Natural killer cell treated with Interleukin-12 subunit alpha and Interleukin-12 subunit beta and Interleukin-15 and Interleukin-18, amount 100 ng/mL, for 72 hours (primary cell): Measurements from ENCODE around the gene MAGOHB. TPM values are rescaled to one million over a fixed set of nuclear protein-coding genes. Genes with fewer than 3 reads are reported as not detected.

Source experiments
- ATAC-seq, 2 donors: fragments of 150-1000 bp; cut with Tn5 transposase in 1 of 2; sonication (Bioruptor Pico), chemical (Tn5 transposase) in 1 of 2; 2 replicates each; pipeline ENCODE4 v1.10.0; 2021
- DNase-seq: peaks from one replicate; pipeline ENCODE4 v3.0.0; 2022; ENCODE audit warnings: low spot score
- H3K27ac Mint-ChIP-seq, 2 donors: 1 replicate in 1 of 2; 2 replicates in 1 of 2; pipeline ENCODE4 v1.8.0; 2022; ENCODE audit warnings: mixed read lengths in 2 of 2, mild to moderate bottlenecking in 1 of 2, moderate library complexity in 1 of 2
- H3K27me3 Mint-ChIP-seq, 2 donors: 1 replicate in 1 of 2; 2 replicates in 1 of 2; pipeline ENCODE4 v1.8.0; 2022; ENCODE audit warnings: mixed read lengths in 2 of 2
- H3K36me3 Mint-ChIP-seq: one replicate; pipeline ENCODE4 v1.8.0; 2022; ENCODE audit warnings: mixed read lengths
- H3K4me1 Mint-ChIP-seq, 2 donors: 1 replicate in 1 of 2; 2 replicates in 1 of 2; pipeline ENCODE4 v1.8.0; 2022; ENCODE audit warnings: low read depth in 2 of 2, mixed read lengths in 2 of 2, mild to moderate bottlenecking in 1 of 2
- H3K4me3 Mint-ChIP-seq: one replicate; pipeline ENCODE4 v1.8.0; 2022; ENCODE audit warnings: mixed read lengths
- H3K9me3 Mint-ChIP-seq: 2 replicates; pipeline ENCODE4 v1.8.0; 2022; ENCODE audit warnings: mixed read lengths
- total RNA-seq, 2 donors: library from RNA; stranded (reverse); gene quantifications; one replicate each; pipeline ENCODE4 v1.2.3, GENCODE V29; 2022

MAGOHB gene
- total RNA-seq, 2 donors from 2014 or later: 84.0 to 94.4 TPM

DNA sequence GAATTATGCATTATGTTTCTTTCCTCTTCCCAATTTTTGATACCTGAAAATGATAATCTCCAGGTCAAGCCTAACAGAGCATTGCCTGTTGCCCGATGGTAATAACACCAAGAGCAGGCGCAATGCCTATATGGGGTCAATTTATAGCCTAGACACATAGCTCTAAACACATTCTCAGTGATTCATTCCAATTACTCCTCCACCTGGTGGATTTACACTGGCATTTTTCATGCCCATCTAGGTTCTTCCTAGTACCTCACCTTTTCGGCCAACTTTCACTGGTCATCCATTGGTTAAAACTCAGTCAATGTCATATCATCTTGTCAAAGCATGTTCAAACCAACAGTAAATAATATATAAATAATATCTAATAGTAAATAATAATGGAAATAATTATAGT lies 54.6 kb downstream of the MAGOHB start:
- H3K4me3 Mint-ChIP-seq: peak overlapping the region; percentile 90
- ATAC-seq (no peak), DNase-seq (no peak)
- H3K4me1 Mint-ChIP-seq: peaks cover 46 to 72% of the 10 kb centered on the region in 2 donors
- H3K27ac Mint-ChIP-seq: peak overlapping the region; percentile 92 to 95
- no peaks in the 10 kb centered on the region for H3K27me3 Mint-ChIP-seq
- H3K36me3 Mint-ChIP-seq: peaks cover 36% of the 10 kb centered on the region
- no peaks in the 10 kb centered on the region for H3K9me3 Mint-ChIP-seq

DNA sequence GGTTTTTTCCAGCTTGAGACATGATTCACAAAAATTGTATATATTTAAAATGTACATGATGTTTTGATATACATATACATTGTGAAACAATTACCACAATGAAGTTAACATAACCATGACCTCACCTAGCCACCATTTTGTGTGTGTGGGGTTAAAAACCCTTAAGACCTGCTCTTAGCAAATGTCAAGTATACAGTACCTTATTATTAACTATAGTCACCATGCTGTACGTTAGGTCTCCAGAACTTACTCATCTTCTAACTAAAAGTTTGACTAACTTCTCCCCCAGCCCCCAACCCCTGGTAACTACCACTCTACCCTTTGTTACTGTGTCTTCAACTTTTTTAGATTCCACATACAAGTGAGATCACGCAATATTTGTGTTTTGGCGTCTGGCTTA lies 55.1 kb downstream of the MAGOHB start:
- peak overlapping the region; percentile 90 for H3K4me3 Mint-ChIP-seq
- DNase-seq (no peak), ATAC-seq (peak in 1 of 2 donors; percentile 59)
- H3K36me3 Mint-ChIP-seq: peaks cover 41% of the 10 kb centered on the region
- no peaks in the 10 kb centered on the region for H3K9me3 Mint-ChIP-seq
- H3K27me3 Mint-ChIP-seq: no peaks in the 10 kb centered on the region
- H3K27ac Mint-ChIP-seq: peak overlapping the region; percentile 92 to 95
- H3K4me1 Mint-ChIP-seq: peaks cover 50 to 77% of the 10 kb centered on the region in 2 donors

GRCh38 chr12:10557766-10558165 lies 55.6 kb downstream of the MAGOHB start:
- Mint-ChIP-seq H3K36me3 (peaks cover 42% of the 10 kb centered on the region), H3K4me3 (peak overlapping the region; percentile 90), H3K27me3 (no peaks in the 10 kb centered on the region), H3K27ac (peak overlapping the region; percentile 92 to 95), H3K9me3 (peaks cover 3% of the 10 kb centered on the region), H3K4me1 (peaks cover 52 to 78% of the 10 kb centered on the region in 2 donors)
- no peak for DNase-seq
- ATAC-seq: no peak

DNA sequence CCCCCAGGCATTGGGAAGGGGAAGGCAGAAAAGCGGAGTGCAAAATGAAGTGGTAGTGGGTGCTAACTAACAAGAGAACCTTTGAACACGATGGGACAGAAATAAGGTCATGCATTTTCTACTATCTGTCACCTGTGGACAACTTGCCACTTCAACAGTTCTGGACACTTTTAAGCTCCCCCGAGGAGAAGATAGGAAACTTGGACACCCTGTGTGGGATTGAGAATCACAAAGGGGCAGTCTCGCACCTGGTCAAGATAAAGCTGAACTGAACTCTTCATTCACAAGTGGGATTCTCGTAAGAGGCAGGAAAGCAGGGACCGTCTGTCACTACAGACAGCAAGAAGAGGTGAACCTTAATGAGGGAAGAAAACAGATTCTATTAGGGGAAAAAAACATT lies 56.1 kb downstream of the MAGOHB start:
- H3K4me3 Mint-ChIP-seq: peak overlapping the region; percentile 90
- H3K4me1 Mint-ChIP-seq: peaks cover 52 to 78% of the 10 kb centered on the region in 2 donors
- DNase-seq (no peak), ATAC-seq (no peak)
- H3K27me3 Mint-ChIP-seq: no peaks in the 10 kb centered on the region
- peak overlapping the region; percentile 92 to 95 for H3K27ac Mint-ChIP-seq
- peaks cover 5% of the 10 kb centered on the region for H3K9me3 Mint-ChIP-seq
- H3K36me3 Mint-ChIP-seq: peaks cover 43% of the 10 kb centered on the region

GRCh38 chr12:10554756-10555481 lies 58.5 kb downstream of the MAGOHB start:
- H3K4me3 Mint-ChIP-seq: peak overlapping the region; percentile 91
- ATAC-seq (peak; percentile 18 to 71), DNase-seq (peak; percentile 67)
- peaks cover 52 to 74% of the 10 kb centered on the region in 2 donors for H3K4me1 Mint-ChIP-seq
- peak overlapping the region; percentile 91 to 99 for H3K27ac Mint-ChIP-seq
- H3K27me3 Mint-ChIP-seq: no peaks in the 10 kb centered on the region
- H3K36me3 Mint-ChIP-seq: peaks cover 51% of the 10 kb centered on the region
- peaks cover 5% of the 10 kb centered on the region for H3K9me3 Mint-ChIP-seq

DNA sequence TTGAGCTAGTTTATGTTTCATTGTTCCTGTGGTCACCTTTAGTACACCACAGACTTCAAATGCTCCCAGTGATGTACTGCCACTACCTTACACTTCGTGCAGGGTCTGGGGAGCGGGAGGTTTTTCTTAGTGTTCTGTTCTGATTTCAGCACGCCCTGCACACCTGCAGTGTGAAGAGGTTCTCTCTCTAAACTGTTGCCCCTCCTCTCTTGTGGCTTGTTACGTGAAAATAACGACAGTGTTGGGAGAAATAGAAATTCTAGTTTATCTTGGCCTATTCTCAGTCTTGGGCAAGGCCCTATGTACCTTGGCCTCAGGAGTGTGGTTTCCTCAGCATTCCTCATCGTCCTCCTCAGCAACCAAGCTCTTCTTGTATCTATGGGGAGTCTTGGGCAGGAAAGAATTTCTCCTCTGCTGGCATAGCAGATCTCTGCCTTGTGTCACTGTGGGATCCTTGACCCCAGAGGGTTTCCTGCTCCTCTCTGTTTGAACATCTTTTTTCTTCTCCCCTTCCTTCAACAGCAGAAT lies 59.1 kb downstream of the MAGOHB start:
- Mint-ChIP-seq H3K36me3 (peaks cover 49% of the 10 kb centered on the region), H3K9me3 (peaks cover 5% of the 10 kb centered on the region), H3K4me3 (peak overlapping the region; percentile 91), H3K27ac (peak overlapping the region; percentile 91 to 99), H3K27me3 (no peaks in the 10 kb centered on the region), H3K4me1 (peaks cover 50 to 68% of the 10 kb centered on the region in 2 donors)
- peak; percentile 53 to 56 for ATAC-seq
- no peak for DNase-seq

Other genes with a start within 250 kb of the MAGOHB start
- 100 to 1,000 TPM in 1 of 2 donors, 10 to 100 TPM in 1; 80.4 to 126 TPM for gene KLRK1, start 223.6 kb downstream of the MAGOHB start, total RNA-seq
- gene KLRC4, start 203.9 kb downstream of the MAGOHB start, total RNA-seq: 10 to 100 TPM in 1 of 2 donors, 1 to 10 TPM in 1; 5.4 to 17.8 TPM
- gene KLRC3, start 193.0 kb downstream of the MAGOHB start, total RNA-seq: 1 to 10 TPM; 7.9 to 9.6 TPM
- 10 to 100 TPM in 1 of 2 donors, 1 to 10 TPM in 1; 1.4 to 23.4 TPM for gene KLRC2, start 177.6 kb downstream of the MAGOHB start, total RNA-seq
- 10 to 100 TPM; 52.9 to 63.9 TPM for gene KLRC1, start 160.2 kb downstream of the MAGOHB start, total RNA-seq
- under 1 TPM; 0.33 to 0.45 TPM for gene EIF2S3B, start 107.7 kb downstream of the MAGOHB start, total RNA-seq
- 10 to 100 TPM; 10.7 to 30.3 TPM for gene STYK1, start 60.4 kb upstream of the MAGOHB start, total RNA-seq
- 100 to 1,000 TPM; 147 to 210 TPM for gene YBX3, start 109.7 kb upstream of the MAGOHB start, total RNA-seq
- gene TAS2R7, start 189.0 kb upstream of the MAGOHB start, total RNA-seq: not detected
- gene TAS2R8, start 193.7 kb upstream of the MAGOHB start, total RNA-seq: not detected
- gene TAS2R9, start 196.6 kb upstream of the MAGOHB start, total RNA-seq: not detected
- 1 to 10 TPM in 1 of 2 donors, under 1 TPM in 1; 0.64 to 1.0 TPM for gene TAS2R10, start 212.7 kb upstream of the MAGOHB start, total RNA-seq
- gene PRR4, start 235.9 kb upstream of the MAGOHB start, total RNA-seq: 1 to 10 TPM; 2.5 to 3.1 TPM